Osteocyte (in vitro differentiated cells): Measurements from ENCODE around the gene LMLN. TPM values are rescaled to one million over a fixed set of nuclear protein-coding genes. Genes with fewer than 3 reads are reported as not detected.

ENCODE experiments used
- DNase-seq: peaks from one replicate; pipeline ENCODE4 v3.0.0; 2021; ENCODE audit warnings: mixed read lengths; ENCODE audit not compliant: unreplicated experiment; ENCODE audit errors: extremely low spot score
- H3K27ac Mint-ChIP-seq: one replicate; pipeline ENCODE4 v1.8.0; 2021; ENCODE audit warnings: mild to moderate bottlenecking, mixed read lengths; ENCODE audit not compliant: unreplicated experiment
- H3K27me3 Mint-ChIP-seq: one replicate; pipeline ENCODE4 v1.8.0; 2021; ENCODE audit warnings: mixed read lengths; ENCODE audit not compliant: unreplicated experiment
- H3K36me3 Mint-ChIP-seq: one replicate; pipeline ENCODE4 v1.8.0; 2021; ENCODE audit warnings: mixed read lengths; ENCODE audit not compliant: unreplicated experiment
- H3K4me1 Mint-ChIP-seq: one replicate; pipeline ENCODE4 v1.8.0; 2021; ENCODE audit warnings: mixed read lengths; ENCODE audit not compliant: unreplicated experiment
- H3K4me3 Mint-ChIP-seq: one replicate; pipeline ENCODE4 v1.8.0; 2021; ENCODE audit warnings: mild to moderate bottlenecking, moderate library complexity, mixed read lengths; ENCODE audit not compliant: unreplicated experiment
- H3K9me3 Mint-ChIP-seq: one replicate; pipeline ENCODE4 v1.8.0; 2021; ENCODE audit warnings: mixed read lengths; ENCODE audit not compliant: unreplicated experiment
- total RNA-seq: library from RNA; stranded (reverse); gene quantifications from 2 replicates; pipeline ENCODE4 v1.2.1, GENCODE V29; 2021
- TF ChIP-seq, protein P1 (sequence below): fragments of 200-600 bp; sonication (generic); IDR thresholded peaks from 2 replicates; pipeline ENCODE4 v1.5.0; 2021; ENCODE audit warnings: antibody characterized with exemption, mild to moderate bottlenecking, moderate library complexity

The LMLN gene
- total RNA-seq, 1 donor from 2014 or later: 5.7 TPM

DNA sequence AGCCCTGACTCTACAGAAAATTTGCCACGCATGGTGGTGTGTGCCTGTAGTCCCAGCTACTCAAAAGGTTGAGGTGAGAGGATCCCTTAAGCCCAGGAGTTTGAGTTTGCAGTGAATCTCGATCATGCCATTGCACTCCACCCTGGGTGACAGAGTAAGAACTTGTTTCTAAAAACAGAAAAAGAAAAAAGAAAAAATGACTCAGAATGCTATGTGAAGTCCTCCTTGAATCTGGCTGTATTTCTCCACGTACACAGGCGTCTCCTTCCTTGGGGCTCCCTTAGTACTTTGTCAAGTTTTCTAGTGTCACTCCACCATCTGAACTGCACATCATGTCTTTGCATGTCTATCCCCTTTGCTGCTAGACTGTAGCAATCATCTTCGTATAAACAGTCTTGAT, 104.4 kb downstream of the LMLN start:
- Mint-ChIP-seq H3K4me3 (no peak overlapping the region), H3K4me1 (peaks cover 3% of the 10 kb centered on the region), H3K27me3 (peaks cover 16% of the 10 kb centered on the region), H3K36me3 (no peaks in the 10 kb centered on the region), H3K27ac (no peak overlapping the region), H3K9me3 (no peaks in the 10 kb centered on the region)
- no peak for DNase-seq
- TF ChIP-seq, protein P1, sequence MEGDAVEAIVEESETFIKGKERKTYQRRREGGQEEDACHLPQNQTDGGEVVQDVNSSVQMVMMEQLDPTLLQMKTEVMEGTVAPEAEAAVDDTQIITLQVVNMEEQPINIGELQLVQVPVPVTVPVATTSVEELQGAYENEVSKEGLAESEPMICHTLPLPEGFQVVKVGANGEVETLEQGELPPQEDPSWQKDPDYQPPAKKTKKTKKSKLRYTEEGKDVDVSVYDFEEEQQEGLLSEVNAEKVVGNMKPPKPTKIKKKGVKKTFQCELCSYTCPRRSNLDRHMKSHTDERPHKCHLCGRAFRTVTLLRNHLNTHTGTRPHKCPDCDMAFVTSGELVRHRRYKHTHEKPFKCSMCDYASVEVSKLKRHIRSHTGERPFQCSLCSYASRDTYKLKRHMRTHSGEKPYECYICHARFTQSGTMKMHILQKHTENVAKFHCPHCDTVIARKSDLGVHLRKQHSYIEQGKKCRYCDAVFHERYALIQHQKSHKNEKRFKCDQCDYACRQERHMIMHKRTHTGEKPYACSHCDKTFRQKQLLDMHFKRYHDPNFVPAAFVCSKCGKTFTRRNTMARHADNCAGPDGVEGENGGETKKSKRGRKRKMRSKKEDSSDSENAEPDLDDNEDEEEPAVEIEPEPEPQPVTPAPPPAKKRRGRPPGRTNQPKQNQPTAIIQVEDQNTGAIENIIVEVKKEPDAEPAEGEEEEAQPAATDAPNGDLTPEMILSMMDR: no peak

DNA sequence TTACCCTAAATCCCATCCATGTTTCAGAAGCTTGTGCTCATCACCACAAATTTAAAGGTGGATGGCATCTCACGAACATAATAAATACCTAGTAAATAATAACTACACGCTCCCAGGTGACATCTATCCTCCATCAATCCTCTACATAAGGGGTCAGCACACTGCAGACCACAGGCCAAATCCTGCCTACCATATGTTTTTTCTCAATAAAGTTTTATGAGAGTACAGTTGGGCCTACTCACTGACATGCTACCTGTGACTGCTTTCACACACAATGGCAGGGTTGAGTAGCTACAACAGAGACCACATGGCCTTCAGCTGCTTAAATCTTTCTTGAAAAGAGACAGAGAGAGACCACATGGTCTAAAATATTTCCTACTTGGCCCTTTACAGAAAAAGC, 105.9 kb downstream of the LMLN start:
- peaks cover 3% of the 10 kb centered on the region for H3K4me1 Mint-ChIP-seq
- no peaks in the 10 kb centered on the region for H3K9me3 Mint-ChIP-seq
- TF ChIP-seq, protein P1: no peak
- H3K36me3 Mint-ChIP-seq: no peaks in the 10 kb centered on the region
- no peak overlapping the region for H3K4me3 Mint-ChIP-seq
- no peak for DNase-seq
- H3K27ac Mint-ChIP-seq: no peak overlapping the region
- H3K27me3 Mint-ChIP-seq: peaks cover 12% of the 10 kb centered on the region

DNA sequence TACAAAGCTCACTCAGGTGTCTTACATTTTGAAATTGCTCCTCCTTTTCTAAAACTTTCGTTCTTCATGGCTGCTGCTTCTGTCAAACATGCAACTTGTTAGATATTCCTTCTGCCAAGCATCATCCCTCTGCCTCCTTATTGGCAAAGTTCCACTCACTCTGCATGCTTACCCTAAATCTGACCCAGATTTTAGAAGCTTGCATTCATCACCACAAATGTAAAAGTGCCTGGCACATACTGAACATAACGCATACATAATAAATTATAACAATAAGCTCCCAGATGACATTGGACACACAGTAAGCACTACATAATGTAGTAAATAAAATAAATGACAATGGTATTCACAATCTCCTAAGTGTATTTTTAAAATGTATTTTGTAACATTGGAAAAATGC, 107.4 kb downstream of the LMLN start:
- Mint-ChIP-seq H3K36me3 (no peaks in the 10 kb centered on the region), H3K27me3 (peaks cover 7% of the 10 kb centered on the region), H3K4me1 (peaks cover 11% of the 10 kb centered on the region), H3K9me3 (no peaks in the 10 kb centered on the region), H3K4me3 (no peak overlapping the region), H3K27ac (no peak overlapping the region)
- TF ChIP-seq, protein P1: no peak
- no peak for DNase-seq

DNA sequence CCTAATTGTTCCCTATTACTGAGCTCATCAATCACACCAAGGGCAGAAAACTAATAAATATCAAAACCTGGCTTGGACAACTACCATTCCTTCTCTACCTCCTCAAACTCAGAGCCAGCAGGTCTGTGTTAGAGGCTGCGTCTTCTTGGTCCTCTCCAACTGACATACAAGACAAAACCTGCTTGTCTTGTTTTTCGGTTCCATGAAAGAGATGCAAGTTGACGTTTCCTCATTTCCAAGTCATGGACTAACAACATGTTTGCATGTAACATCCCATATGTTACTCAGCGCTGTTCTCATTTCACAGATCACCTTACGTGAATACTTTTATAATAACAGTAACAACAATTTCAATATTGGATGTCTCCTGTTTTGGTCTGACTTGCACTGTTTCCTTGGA, 110.9 kb downstream of the LMLN start:
- no peak overlapping the region for H3K27ac Mint-ChIP-seq
- H3K27me3 Mint-ChIP-seq: peaks cover 19% of the 10 kb centered on the region
- peaks cover 11% of the 10 kb centered on the region for H3K4me1 Mint-ChIP-seq
- TF ChIP-seq, protein P1: no peak
- DNase-seq: no peak
- H3K36me3 Mint-ChIP-seq: no peaks in the 10 kb centered on the region
- H3K9me3 Mint-ChIP-seq: no peaks in the 10 kb centered on the region
- no peak overlapping the region for H3K4me3 Mint-ChIP-seq

DNA sequence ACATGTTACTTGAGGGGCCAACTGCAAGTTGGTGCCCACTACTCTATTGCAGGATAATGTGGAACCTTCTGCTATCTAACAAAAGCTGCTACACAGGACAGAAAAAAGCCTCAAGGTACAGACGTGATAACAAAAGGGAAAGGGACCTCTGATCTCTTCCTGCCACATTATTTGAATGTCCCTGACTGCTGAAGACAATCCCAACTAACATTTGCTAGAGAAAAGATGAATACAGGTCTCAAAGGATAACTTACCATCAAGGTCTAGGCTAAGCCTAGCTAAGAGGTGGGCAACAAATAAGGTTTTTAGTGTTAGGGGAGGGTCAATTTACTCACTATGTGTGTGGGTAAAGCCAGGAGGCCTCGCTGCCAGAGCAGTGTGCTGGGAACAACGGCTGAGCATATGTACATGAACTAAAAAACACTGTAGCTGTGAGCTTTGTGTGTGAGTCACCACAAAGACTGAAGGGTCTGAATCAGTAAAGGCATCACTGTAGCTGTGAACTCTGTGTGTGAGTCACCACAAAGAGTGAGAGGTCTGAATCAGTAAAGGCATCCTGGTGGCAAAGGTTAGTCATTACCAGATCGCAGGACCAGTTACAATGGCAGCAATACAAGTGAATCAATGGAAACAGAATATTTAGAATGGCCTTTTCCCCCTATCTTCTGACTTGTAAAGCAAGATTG, 111.7 kb downstream of the LMLN start:
- Mint-ChIP-seq H3K27ac (peak overlapping the region; percentile 36), H3K9me3 (no peaks in the 10 kb centered on the region)

More for the DNA sequence above, 111.7 kb downstream of the LMLN start:
- Mint-ChIP-seq H3K4me1 (peaks cover 11% of the 10 kb centered on the region), H3K36me3 (no peaks in the 10 kb centered on the region), H3K27me3 (peaks cover 27% of the 10 kb centered on the region), H3K4me3 (no peak overlapping the region)
- TF ChIP-seq, protein P1: peak; percentile 21
- no peak for DNase-seq
